Liver (tissue), 3 donors: Measurements from ENCODE around the gene MS4A4A.

Experiments
- ATF3 ChIP-seq: IDR thresholded peaks from 2 replicates; pipeline ENCODE4 v1.6.1; 2016; ENCODE audit warnings: antibody characterized with exemption
- CTCF ChIP-seq: fragments of 150-350 bp; IDR thresholded peaks from 2 replicates; pipeline ENCODE4 v1.5.1; 2017; ENCODE audit warnings: improper control_type of control experiment, low read depth, low read length; ENCODE audit not compliant: missing input control
- GABPA ChIP-seq, 2 donors: IDR thresholded peaks in 1 of 2; conservative IDR thresholded peaks in 1 of 2; 2 replicates each; pipeline ENCODE4 v1.6.1; 2016; ENCODE audit warnings: antibody characterized with exemption in 2 of 2, mild to moderate bottlenecking in 1 of 2, moderate library complexity in 1 of 2
- MAX ChIP-seq: IDR thresholded peaks from 2 replicates; pipeline ENCODE4 v1.6.1; 2016; ENCODE audit warnings: antibody characterized with exemption
- NR2F2 ChIP-seq: IDR thresholded peaks from 2 replicates; pipeline ENCODE4 v1.6.1; 2016; ENCODE audit warnings: antibody characterized with exemption
- RAD21 ChIP-seq, 2 donors: IDR thresholded peaks; 2 replicates each; pipeline ENCODE4 v1.6.1; 2016; ENCODE audit warnings: antibody characterized with exemption in 2 of 2, mild to moderate bottlenecking in 2 of 2
- REST ChIP-seq: IDR thresholded peaks from 2 replicates; pipeline ENCODE4 v1.6.1; 2016; ENCODE audit warnings: antibody characterized with exemption, mild to moderate bottlenecking
- RXRA ChIP-seq, 2 donors: IDR thresholded peaks; 2 replicates each; pipeline ENCODE4 v1.6.1; 2017 to 2018; ENCODE audit warnings: antibody characterized with exemption in 2 of 2, mild to moderate bottlenecking in 1 of 2
- TAF1 ChIP-seq: conservative IDR thresholded peaks from 2 replicates; pipeline ENCODE4 v1.6.1; 2016; ENCODE audit warnings: antibody characterized with exemption, mild to moderate bottlenecking
- YY1 ChIP-seq: IDR thresholded peaks from 2 replicates; pipeline ENCODE4 v1.6.1; 2016; ENCODE audit warnings: antibody characterized with exemption, mild to moderate bottlenecking
- donor health status: healthy.
- donor health status: healthy.

GRCh38 chr11:60257956-60258722, 22.3 kb upstream of the MS4A4A start:
- TF ChIP-seq CTCF (no peak), TAF1 (no peak), NR2F2 (no peak), RAD21 (IDR thresholded peaks at IDR 0.05) (no peak), GABPA (IDR thresholded peaks at IDR 0.05 in 1 of 2, conservative IDR thresholded peaks at IDR 0.05 in 1 of 2) (no peak), YY1 (no peak), RXRA (IDR thresholded peaks at IDR 0.05) (no peak), MAX (no peak), REST (no peak), ATF3 (no peak)
